NCI-H1048 (cell line): ENCODE measurements around the gene MBP.
"Not testable (repeated sequence)": the region's sequence is repeated elsewhere in the genome, so short reads cannot be mapped to it uniquely, and the experiment has no call there.

Experiments used
- DNase-seq: peaks from one replicate; lab custom pipeline; 2025; lab: John Stamatoyannopoulos, UW

The MBP gene

DNA sequence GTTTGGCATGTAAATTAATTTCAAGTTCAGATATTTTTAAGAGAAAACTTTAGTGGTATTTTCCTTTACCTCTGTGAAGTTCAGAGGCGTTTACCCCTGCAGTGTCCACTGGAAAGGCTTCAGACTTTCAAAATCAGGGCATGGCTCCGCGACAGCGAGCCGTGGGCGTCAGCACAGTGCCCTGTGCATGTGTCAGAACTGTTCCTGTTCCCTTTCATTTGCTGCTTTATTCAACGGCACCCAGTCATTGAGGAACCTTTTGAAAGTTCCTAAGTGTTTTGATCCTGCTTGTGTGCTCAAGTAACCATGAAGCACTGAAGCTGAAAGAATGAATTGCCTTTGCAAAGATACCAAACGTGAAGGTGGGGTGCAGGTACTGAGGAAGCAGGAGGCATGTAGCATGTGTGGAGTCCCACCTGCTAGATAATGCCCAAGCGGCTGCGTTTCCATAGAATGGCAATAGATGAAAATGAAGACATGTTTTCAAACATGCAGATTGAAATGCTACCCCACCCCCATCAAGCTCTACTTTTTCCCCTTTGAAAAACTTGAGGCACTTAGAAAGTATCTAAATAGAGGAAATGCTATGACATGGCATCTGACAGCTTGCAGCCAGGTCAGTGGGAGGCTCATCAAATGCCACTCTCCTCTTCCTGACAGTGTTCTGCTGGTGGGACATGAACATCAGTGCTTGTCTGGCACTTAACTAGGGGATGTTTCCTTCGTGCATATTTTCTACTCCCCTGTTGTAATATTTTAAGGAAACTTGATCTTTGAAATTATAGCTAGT, 161.6 kb downstream of the MBP start:
- no peak for DNase-seq

DNA sequence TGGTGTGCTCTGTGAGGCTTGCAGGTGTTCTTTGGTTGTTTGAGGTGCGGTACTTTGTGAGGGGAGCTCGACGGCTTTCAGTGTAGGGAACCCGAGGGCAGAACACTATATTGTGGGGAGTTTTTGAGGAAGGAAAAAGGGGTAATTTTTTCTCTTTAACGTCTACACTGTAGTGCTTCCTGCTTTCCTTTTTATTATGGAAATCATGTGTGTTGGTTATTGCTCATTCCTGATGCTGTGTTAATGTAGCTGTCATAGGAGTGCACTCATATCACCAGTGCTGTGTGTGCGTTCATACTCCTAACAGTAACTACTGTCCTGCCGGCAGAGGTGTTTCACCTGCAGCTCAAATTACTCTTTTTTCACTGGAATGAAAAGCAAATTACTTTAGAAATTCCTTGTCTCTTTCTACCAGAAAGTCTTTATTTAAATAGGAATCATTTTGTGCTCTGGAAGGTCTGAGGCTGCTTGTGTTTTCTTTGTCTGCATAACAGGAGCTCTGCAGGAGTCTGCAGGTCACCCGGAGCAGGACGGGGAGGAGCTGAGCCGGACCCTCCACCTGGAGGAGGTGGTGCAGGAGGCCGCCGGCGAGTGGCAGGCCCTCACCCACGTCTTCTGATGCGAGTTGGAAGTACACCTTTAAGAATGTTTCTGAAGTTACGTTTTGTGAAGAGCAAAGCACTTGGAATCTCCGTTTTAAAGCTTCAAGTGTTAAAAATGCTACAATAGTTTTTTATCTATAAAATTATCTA, 164.7 kb downstream of the MBP start:
- DNase-seq: no peak

DNA sequence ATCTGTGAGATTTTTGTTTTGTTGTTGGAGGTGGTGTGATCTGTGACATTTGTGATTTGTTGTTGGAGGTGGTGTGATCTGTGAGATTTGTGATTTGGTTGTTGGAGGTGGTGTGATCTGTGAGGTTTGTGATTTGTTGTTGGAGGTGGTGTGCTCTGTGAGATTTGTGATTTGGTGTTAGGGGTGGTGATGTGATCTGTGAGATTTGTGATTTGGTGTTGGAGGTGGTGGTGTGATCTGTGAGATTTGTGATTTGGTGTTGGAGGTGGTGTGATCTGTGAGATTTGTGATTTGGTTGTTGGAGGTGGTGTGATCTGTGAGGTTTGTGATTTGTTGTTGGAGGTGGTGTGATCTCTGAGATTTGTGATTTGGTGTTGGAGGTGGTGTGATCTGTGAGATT, 165.3 kb downstream of the MBP start:
- not testable (repeated sequence) for DNase-seq

DNA sequence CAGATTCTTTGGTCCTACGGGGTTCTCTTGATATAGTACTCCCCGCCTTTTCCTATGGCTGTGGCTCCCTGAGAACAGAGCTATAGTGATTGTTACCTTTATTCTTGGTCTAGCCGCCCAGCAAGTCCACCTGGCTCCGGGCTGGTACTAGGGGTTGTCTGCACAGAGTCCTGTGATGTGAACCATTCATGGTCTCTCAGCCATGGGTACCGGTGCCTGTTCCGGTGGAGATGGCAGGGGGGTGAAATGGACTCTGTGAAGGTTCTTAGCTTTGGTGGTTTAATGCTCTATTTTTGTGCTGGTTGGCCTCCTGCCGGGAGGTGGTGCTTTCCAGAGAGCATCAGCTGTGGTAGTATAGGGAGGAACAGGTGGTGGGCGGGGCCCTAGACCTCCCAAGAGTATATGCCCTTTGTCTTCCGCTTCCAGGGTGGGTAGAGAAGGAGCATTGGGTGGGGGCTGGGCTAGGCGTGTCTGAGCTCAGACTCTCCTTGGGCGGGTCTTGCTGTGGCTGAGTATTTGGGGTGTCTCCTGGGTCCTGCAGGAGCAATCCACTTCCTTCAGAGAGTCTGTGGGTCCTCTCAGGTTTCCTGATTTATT, 166.9 kb downstream of the MBP start:
- not testable (repeated sequence) for DNase-seq

DNA sequence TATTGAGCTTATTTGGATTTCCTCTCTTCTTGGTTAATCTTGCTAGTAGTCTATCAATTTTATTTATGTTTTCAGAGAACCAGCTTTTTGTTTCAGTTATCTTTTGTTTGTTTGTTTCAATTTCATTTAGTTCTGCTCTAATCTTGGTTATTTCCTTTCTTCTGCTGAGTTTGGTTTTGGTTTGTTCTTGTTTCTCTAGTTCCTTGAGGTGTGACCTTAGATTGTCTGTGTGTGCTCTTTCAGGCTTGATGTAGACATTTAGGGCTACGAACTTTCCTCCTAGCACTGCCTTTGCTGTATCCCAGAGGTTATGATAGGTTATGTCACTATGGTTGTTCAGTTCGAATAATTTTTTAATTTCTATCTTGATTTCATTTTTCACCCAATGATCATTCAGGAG, 168.6 kb downstream of the MBP start:
- DNase-seq: no peak

DNA sequence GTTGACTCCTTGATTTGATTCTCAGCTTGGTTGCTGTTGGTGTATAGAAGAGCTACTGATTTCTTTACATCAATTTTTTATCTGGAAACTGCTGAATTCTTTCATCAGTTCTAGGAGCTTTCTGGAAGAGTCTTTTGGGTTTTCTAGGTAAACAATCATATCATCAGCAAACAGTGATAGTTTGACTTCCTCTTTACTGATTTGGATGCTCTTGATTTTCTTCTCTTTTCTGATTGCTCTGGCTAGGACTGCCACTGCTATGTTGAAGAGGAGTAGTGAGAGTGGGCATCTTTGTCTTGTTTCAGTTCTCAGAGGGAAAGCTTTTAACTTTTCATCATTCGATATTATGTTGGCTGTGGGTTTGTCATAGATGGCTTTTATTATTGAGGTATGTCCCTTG, 169.7 kb downstream of the MBP start:
- DNase-seq: no peak

DNA sequence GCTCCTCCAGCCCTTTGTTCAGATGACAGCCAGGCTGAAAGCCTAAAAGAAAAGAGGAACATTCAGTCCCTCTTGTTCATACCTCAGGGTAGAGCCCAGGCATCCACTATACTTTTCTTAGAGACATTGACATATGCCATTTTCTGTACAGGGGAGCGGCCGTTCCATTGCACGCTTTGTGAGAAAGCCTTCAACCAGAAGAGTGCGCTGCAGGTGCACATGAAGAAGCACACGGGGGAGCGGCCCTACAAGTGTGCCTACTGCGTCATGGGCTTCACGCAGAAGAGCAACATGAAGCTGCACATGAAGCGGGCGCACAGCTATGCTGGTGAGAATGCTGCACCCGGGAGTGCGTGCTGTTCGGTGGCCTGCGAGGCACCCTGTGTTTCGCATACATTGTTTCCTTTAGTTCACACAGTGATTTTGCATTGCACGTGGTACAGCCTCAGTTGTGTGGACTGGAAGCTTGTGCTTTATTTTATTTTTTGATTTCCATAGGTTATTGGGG, 172.0 kb downstream of the MBP start:
- no peak for DNase-seq

DNA sequence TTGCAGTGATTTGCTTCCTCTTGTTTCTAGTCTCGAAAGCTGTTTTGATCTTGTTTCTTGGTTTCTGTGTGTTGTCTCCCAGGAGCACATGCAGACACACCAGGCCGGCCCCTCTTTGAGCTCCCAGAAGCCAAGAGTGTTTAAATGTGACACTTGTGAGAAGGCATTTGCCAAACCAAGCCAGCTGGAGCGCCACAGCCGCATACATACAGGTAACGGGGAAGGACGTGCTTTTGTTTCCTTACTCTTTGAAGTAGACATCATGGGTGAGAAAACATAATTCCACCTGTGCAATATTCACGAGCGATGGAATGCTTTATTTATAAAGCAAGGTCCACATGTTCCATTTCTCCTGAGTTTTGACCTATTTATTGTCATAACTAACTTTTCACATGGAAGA, 173.0 kb downstream of the MBP start:
- DNase-seq: no peak

DNA sequence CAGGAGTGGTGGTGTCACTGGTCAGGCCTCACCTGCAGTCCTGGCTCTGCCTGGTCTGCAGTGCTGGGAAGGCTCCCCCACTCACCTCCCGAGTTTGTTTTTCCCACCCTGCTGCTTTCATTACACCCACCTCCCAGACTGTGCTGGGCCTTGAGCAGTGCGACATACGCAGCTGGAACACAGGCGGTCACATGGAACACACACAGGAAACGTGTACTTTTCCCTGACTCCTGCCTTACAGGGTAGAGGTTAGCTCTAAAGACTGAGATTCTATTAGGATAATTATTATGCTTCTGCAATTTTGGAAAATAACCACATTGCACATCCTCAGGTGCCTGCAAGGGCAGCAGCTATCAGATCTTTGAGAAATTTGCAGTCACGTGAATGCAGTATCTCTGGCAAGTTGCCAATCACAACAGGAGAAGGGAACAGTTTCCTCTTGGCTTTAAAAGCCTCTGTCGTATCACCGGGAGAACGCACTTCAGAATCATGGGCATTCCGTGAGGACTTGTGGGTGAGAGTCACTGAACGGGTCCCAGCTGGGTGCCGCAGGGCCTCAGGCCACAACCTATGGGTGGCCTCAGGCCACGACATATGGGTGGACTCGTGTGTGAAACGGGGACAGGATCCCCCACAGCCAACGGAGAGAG, 173.8 kb downstream of the MBP start:
- no peak for DNase-seq

DNA sequence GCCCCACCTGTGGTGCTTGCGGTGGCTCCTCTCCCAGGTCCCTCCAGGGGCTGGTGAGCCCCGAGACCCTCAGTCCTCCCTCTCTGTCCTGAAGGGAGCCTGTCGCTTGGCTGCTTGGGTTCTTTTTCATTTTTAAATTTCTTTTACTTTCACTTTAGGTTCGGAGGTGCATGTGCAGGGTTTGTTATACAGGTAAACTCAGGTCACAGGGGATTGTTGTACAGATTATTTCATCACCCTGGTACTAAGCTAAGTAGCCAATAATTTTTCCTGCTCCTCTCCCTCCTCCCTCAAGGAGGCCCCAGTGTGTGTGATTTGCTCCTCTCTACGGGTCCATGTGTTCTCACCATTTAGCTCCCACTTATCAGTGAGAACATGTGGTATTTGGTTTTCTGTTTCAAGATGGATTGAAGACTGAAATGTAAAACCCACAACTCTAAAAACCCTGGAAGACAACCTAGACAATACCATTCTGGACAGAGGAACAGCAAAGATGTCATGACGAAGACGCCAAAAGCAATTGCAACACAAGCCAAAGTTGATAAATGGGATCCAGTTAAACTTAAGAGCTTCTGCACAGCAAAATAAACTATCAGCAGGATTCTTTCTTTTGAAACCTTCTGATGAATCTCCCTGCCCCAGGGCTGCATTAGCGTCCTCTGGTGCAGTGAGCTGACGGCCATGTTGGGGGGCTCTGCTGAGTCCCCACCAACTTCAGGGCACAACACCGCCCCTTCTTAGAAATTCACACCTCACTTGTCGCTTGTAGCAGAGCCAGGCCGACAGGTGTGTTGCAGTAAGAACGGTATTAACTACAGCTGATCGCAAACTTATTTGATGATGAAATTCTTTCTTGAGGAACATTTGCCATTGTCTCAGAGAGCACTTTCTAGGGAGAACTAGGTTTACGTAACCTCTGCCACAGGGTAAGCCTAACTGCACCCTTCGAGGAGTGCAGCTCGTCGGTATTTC, 174.9 kb downstream of the MBP start:
- DNase-seq: no peak

DNA sequence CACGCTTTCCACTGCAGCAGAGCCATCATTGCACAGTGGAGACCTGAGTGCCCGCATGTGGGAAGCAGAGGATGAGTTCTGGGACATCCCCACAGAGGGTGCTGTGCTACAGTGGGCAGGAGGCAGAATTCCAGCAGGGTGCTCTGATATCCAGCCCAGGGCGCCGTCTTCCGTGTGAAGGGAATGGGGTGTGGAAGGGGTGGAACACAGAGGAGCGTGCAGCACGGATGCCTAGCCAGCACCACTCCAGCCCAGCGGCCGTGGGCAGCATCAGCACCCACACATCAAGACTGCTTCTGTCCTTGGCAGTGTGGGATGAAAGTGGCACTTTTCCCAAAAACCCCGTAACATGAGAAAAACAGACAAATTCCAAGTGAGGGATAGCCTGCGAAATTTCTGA, 175.9 kb downstream of the MBP start:
- no peak for DNase-seq

DNA sequence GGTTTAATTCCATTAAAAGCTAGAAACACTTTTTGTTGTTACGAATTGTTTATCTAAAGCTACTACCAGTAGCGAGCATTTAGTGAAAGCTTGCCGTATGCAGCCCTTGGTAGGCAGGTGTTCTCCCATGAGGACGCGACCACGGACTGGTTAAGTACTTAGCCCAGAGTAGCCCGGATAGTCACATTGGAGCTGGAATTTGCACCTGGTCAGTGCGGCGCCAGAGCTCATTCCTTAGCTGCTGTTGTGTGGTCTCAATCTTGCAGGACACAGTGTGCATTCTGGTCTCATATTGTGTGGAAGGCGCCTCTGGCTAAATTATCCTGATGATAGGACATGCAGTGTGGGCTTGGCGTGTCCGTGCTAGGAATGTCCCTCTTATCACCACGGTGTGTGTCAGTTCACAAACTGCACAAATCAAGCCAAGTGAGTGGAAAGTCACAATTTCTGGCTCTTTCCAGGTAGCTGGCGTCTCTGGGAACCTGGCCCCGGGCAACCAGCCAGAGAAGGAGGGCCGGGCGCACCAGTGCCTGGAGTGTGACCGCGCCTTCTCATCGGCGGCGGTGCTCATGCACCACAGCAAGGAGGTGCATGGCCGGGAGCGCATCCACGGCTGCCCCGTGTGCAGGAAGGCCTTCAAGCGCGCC, 176.9 kb downstream of the MBP start:
- no peak for DNase-seq

DNA sequence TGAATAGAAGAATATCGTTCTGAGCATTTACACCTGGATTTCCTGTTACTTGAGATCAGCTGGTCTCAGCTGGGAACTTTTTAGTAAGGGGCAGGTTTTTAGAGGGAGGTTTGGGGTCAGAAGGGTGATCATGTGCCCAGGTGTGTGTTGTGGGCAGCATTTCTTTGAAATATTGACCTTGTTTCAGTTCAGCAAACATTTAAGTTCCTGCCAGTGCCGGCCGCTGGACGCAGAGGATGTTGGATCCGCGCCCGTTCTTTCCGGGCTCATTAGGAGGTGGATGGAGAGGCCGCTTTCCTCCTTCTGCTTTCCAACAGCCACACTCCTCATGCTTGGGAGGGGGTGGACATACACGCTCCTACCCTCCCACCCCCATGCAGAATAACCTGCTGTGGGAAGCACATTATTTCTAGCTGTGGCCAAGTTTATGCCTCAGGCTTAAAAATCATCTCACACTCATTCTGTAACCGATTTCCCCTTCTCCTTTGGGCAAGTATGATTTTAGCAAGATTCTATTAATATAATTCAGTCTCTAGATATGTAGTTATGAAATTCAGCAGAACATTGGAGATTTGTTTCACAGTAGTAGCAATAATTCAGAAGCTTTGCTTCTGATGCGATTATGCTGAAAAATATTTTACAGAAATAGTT, 178.9 kb downstream of the MBP start:
- DNase-seq: no peak

DNA sequence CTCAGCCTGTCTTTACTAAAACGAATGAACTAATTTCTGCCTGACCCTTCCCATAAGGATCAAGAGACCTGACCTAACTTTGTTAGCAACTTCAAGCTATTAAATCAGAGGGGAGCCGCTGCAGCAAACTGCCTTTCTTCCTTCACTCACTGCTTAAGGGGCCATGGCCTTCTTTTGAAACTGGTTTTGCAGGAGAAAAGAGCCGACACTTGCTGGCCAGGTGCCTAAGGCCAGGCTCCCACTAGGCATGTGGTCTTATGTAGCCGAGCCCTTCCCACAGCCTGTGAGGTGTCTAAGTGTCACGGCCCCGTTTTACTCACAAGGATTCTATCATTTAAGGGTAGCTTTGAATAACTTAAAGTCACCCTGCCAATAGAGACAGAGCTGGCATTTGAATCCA, 179.4 kb downstream of the MBP start:
- no peak for DNase-seq

DNA sequence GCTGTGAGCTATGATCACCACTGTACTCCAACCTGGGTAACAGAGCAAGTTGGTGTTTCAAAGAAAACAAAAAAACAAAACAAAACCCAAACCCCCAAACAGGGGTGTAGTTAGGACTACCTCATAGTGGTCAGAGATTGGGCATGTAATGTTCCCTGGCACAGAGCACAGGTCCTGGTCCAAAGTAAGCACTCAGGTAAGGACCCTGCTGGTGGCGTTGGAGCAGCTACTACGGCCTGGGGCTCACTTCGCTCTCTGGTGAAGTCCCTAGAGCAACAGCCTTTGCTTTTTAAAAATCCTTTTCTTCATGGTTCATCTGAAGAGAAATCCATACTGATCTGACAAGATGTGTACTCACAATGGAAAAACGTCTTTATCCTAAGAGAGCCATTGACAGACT, 179.8 kb downstream of the MBP start:
- no peak for DNase-seq

DNA sequence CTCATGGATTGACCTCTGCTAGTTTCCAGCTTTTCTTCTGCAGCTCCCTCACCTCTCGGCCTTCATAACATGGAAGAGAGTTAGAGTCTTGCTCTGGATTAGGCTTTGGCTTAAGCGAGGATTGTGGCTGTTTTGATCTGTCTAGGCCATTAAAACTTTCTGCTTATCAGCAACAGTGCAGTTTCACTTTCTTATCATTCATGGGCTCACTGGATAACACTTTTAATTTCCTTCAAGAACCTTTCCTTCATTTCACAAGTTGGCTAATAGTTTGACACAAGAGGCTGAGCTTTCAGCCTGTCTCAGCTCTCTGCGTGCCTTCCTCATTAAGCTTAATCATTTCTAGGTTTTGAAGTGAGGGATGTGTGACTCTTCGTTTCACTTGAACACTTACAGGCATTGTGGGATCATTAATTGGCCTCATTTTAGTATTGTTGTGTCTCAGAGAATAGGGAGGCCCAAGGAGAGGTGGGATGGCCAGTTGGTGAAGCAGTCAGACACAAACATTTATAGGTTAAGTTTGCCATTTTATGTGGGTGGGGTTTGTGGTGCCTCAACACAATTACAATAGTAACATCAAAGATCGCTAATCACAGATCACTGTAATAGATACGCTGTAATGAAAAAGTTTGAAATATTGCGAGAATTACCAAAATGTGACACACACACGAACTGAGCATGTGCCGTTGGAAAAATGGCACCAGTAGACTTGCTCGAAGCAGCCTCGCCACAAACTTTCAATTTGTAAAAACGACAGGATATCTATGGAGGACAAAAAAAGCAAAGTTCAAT, 180.9 kb downstream of the MBP start:
- no peak for DNase-seq

DNA sequence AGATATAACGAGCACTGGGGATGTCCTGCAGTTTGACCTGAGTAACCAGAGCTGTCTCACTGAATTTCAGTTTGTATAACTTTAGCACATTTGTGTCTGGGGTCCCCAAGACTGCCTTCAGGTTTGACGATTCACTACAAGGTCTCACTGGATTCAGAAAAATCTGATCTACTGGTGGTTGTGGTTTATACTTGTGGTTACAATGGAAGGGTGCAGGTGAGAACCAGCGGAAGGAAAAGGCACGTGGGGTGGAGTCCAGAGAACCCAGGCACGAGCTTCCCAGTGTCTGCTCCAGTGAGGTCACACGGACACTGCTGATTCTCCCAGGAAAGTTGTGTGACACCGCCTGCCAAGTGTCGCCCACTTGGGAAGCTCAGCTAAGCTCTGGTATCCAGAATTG, 184.2 kb downstream of the MBP start:
- DNase-seq: no peak

DNA sequence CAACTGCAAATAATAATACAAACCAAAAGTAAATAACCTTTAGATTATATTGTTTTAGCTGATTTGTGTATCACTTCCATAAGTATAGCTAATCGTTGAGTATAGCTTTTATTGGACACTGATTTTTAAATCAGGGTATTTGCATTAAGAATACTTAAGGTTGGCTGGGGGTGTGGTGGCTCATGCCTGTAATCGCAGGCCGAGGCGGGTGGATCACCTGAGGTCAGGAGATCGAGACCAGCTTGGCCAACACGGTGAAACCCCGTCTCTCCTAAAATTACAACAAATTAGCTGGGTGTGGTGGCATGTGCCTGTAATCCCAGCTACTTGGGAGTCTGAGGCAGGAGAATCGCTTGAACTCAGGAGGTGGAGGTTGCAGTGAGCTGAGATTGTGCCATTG, 188.2 kb downstream of the MBP start:
- not testable (repeated sequence) for DNase-seq

DNA sequence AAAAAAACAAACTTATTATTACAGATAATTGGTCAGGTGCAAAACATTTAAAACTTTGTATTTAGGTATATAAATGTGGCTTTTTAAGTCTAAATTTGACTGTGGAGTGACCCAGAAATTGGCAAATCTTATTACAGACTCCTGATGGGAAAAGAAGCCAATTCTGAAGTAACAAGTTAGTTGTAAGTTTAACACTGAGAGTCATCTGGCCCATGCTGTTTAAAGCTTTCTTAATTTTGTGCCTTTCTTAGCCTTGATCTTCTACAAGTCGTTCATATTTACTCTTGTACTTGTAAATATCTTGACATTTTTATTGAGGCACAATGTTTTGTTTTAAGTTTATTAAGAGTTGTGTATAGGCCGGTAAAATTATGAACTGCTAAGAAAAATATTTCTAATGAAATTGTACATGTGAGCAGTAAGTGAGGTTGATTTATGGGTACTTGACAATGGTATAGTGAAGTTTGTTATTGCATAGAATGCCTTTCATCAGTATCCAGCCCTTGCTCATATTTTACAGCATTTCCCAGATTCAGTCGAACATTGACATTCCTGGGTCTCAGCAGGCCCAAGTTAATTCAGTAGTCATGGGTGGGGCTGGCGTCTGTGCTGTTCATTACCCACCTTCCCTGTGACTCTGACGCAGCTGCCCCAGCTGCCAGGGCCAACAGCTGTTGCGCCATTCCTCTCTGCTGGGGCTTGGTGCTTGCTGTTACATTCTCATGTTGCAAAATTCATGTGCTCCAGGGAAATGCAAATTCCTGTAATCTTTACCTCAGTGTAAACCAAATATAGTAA, 188.8 kb downstream of the MBP start:
- DNase-seq: no peak
